Measurements from ENCODE around the gene WDR76.

The WDR76 gene

GRCh38 chr15:43913026-43913780 lies 86.4 kb downstream of the WDR76 start:
- DNase-seq (ENCODE audit: low read depth in 2 of 2): no peak

- DNase-seq (ENCODE audit: low read depth in 2 of 2): no peak
Measured at GRCh38 chr15:43913941-43914340, 87.1 kb downstream of the WDR76 start.

DNA sequence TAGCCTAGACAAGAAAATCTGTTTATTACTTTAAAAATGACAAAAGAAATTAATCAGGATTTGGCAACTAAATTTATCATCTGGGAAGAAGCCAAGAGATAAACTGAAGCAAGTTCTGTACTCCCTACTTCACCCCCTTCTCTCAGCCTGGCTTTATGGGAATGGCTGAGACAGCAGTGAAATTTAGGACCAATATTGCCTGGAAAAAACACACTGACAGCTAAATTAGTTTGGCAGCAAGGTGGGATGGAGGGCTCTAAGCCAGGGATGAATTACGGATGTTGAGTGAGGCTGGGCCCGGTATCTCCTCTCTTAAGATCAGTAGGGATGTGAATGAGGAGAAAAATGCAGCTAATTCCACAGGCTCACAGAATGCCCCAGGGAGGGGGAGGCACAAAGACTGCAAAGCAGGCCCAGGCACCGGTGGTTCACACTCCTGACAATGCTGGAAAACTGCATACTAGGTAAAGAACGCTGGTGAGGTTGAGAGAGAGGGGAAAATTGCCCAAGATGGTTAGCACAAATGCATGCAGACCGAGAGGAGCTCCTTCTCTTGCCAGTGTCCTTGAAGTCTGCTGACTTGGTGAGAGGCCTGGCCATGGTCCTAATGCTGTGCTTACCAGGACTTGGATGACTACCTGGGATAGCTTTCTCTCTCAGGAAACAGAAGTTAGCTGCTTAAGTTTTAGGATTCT lies 89.0 kb downstream of the WDR76 start:
- DNase-seq (ENCODE audit: low read depth in 2 of 2): no peak

DNA sequence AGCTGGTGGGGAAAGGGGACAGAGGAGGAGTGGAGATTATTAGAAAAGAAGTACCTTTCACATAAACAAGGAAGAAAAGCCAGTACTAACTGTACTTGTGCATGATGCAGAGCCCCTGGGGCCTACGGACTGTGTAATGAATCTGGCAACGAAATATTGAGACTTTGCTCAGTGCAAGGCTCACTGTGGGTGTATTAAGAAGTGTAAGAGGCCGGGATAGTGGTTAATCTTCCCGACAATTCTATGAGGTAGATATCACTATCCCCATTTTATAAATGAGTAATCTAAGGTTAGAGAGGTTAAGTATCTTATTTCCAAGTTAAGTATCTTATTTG lies 89.5 kb downstream of the WDR76 start:
- DNase-seq (ENCODE audit: low read depth in 2 of 2): no peak

Data from stimulated activated CD8-positive, alpha-beta memory T cell treated with anti-CD3 and anti-CD28 coated beads, Interleukin-2, amount 100 ng/mL, for 48 hours (primary cell).